Activated CD4-positive, alpha-beta T cell treated with anti-CD3 and anti-CD28 coated beads, Interleukin-2, amount 50 U/mL, for 16 hours (primary cell): ENCODE measurements around the gene CNKSR1.

Experiments used
- DNase-seq: peaks from one replicate; pipeline ENCODE4 v3.0.0-alpha.2; 2020

The CNKSR1 gene

GRCh38 chr1:26177182-26177684 is at the start of gene CNKSR1:
TSS of gene CNKSR1 (plus strand) at chr1:26177491. CDS start at chr1:26177548, 57 bp downstream.
- no peak for DNase-seq

GRCh38 chr1:26129778-26130177 is 47.5 kb upstream of the CNKSR1 start:
- DNase-seq = no peak

DNA sequence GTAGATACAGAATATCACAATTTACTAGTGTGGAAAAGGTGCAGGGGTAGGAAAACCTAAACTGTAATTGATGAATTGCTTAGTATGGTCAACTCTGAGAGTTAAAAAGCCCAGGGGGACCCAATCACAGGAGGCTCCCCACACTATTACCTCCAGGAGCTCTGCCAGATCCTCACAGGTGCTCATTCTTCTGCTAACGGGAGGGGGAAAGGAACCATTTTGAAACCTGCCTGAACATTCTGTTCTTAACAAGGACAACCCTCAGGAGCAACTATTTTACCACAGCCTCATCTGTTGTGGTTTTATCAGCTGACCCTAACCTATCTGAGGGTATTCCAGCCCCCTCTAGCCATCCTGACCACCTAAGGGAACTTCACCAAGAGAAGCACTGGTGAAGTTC is 46.6 kb upstream of the CNKSR1 start:
- no peak for DNase-seq

- no peak for DNase-seq
Observed at GRCh38 chr1:26132128-26132833, 45.0 kb upstream of the CNKSR1 start.

DNA sequence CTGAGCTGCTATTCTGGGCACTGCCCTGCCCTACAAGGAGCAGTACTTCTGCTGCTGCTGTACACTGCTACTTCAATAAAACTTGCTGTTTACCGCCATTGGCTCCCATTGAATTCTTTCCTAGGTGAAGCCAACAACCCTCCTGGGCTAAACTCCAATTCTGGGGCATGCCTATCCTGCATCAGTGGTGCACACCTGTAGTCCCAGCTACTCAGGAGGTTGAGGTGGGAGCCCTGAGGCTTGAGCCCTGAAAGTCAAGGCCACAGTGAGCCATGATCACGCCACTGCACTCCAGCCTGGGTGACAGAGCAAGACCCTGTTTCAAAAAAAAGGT is 44.5 kb upstream of the CNKSR1 start:
- no peak for DNase-seq

DNA sequence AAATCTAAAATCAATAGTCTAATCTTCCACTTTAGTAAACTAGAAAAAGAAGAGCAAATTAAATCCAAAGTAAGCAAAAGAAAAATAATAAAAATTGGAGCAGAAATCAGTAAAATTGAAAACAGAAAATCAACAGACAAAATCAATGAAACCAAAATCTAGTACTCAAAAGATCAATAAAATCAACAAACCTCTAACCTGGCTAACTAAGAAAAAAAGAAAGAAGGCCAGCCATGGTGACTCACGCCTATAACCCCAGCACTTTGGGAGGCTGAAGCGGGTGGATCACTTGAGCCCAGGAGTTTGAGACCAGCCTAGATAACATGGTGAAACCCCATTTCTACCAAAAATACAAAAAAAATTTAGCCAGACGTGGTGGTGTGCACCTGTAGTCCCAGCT is 42.8 kb upstream of the CNKSR1 start:
- no peak for DNase-seq

DNA sequence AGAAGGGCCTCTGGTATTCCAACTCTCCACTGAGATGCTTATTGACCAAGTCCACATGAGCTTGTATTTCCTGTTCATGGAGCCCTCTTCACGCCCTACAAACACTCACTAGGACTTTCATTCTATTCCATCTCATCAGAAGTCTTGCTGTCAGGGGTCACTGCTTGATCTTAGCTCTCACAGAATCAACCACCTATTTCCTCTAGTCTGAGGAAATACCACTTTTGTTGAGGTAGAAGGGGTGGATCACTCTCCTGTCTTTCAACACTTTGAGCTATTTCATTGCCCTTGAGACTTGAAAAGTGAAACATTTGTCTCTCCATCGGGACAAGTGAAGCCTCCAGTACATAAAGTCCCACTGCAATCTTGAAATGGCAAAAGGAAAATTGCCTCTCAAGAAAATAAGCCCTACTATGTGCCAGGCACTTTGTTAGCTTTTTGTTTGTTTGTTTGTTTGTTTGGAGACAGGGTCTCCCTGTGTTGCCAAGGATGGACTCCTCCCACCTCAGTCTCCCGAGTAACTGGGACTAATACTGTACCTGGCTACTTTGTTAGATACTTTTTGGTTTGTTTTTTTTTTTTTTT is 38.2 kb upstream of the CNKSR1 start:
- no peak for DNase-seq

DNA sequence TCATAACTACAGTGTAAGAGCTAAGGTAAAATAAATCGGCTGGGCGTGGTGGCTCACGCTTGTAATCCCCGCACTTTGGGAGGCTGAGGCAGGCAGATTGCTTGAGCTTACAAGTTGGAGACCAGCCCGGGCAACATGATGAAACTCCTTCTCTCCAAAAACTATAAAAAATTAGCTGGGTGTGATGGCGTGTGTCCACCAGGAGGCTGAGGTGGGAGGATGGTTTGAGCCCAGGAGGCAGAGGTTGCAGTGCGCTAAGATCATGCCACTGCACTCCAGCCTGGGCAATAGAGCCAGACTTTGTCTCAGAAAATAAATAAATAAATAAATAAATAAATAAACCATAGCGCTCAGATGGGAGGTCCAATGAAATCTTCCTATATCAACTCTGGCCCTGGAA is 35.1 kb upstream of the CNKSR1 start:
- no peak for DNase-seq

- peak; percentile 78 for DNase-seq
Observed at GRCh38 chr1:26145041-26145959, 32.0 kb upstream of the CNKSR1 start.

DNA sequence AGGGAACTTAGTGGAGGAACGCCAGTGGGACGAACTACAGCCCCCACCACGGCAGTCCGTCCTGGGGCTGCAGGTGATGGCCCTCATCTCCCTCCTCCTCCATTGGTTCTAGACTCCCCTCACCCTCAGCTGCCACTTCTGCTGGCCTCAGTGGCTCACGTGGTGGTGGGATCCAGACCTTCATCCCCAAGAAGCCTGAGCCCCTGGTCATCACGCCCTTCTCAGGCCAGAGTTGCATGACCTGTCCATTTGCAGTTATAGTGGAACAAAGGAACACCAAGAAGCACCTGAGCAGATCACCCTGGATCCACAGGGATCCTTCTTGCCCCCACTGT is 31.4 kb upstream of the CNKSR1 start:
- DNase-seq = no peak

DNA sequence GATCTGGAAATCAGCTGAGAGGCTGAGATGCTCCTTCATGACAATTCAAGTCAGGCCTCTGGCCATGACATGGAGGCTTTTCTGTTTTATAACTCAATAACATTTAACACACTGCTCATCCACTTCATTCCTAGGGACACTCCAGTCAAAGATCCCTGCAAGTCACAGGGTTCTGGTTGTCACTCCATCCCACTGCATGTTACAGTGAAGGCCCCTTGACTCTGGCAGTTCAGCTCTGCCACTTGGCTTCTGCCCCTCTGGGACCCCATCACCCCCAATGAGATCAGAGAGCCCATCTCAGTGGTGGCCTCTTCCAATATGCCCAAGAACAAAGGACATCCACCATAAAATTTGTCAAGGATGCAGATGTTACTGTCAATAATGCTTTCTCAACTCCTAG is 28.4 kb upstream of the CNKSR1 start:
- no peak for DNase-seq

DNA sequence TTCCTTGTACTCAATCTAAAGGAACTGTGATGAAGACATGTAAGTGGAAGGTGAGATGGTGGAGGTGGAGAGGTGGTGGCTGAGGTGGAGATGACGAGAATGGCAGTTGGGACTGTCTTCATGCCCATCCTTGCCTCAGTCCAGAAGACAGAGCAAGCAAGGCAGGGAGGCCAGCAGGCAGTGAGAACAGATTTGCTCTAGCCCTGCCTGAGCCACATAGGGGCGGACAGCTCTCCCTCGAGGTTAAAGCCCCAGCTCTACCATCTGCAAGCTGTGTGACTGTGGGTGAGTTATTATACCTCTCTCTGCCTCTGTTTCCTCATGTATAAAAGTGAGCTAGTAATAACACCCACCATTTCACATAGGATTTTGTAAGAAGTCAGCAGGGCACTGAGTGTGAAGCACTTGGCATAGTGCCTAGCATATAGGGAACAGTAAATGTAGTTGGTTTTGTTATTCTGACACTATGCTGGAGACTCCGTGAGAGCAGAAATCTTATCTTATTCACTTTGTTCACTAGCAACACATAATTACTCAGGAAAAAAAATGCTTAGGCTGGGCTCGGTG is 23.2 kb upstream of the CNKSR1 start:
- DNase-seq = no peak

DNA sequence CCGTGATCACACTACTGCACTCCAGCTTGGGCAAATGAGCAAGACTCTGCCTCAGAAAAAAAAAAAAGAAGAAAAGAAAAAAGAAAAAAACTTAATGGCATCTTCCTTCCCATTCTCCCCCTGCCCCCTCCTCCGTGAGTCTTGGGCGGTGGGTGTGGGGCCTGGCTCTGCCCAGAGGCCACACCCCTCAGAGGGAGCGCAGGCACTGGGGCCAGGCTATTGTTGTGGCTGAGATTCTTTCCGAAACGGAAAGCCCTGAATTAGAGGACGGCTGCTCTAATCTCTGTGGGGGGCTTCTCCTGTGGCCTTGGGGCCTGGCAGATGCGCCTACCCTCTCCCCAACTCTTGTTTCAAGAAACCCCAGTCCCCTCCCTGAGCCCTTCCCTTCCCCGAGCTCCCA is 22.5 kb upstream of the CNKSR1 start:
- DNase-seq = no peak

DNA sequence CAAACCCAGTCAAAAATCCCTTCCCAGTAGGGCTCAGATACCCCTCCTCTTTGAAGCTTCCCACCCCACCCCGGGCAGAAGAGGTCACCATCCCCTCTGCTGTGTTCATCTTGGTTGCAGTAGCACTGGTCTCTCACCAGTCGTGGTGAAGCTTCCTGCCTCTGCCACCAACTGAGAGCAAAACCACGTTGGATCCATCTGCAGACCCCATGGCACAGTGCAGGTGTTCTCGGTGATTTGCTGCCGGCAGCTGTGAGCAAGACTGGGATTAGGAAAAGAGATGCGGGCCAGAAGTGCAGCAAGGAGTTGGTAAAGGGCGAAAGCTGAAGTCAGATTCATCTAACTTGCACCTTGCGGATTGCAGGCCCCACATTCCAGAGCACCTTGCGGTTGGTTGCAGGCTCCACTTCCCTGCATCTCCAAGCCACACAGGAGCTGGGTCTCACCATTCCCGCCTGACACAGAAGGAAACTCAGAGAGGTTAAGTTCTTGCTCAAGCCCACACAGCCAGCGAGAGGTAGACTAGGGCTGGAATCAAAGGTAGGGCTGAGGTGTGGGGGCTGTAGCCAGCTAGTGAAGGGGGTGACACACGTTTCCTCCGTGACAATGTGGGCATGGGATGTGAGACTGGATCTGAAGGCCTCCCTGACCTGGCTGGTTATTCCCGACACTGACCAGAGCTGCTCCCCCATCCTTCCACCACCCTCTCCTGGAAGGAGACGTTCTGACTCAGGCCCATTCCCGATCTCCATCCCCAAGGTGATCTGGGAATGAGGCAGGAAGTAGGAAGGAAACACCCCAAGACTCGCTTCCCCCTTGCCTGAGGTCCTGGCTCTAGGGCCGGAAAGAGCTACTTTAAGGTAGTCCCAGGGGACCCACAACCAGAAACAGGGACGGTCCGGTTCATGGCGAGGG is 21.7 kb upstream of the CNKSR1 start:
- DNase-seq = no peak

DNA sequence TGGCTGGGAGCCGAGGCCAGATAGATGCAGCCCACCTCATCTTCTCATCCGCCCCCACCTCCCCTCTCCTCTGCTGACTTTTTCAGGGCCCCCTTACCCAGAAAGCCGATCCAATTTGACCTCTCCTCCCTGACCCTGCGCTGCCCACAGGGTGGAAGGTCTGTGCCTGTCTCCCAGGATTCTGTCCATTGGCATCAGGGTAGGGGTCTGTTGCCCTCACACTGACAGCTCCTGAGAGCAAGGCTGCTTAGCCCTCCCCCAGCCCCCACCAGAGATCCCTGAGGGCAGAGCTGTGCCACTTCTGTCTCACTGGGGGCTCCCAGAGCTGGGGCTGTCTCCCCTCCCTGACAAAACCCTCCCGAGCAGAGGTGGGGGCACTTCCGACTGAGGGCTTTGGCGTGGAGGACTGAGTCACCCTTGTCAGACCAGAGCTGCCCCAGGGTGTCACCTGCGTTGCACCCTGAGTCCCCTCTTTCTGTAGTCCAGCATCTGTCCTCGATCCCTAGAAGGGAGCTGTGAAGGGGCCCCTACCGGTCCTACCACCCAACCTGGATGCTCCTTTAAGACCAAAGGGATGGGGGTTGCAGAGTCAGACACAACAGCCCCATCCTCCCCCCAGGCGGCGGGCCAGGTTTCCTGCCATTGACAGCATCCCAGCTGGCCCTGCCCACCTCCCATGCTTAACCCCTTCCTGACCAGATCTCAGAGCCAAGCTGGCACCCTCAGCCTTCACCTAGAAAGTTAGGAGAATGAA is 20.8 kb upstream of the CNKSR1 start:
- DNase-seq = no peak

DNA sequence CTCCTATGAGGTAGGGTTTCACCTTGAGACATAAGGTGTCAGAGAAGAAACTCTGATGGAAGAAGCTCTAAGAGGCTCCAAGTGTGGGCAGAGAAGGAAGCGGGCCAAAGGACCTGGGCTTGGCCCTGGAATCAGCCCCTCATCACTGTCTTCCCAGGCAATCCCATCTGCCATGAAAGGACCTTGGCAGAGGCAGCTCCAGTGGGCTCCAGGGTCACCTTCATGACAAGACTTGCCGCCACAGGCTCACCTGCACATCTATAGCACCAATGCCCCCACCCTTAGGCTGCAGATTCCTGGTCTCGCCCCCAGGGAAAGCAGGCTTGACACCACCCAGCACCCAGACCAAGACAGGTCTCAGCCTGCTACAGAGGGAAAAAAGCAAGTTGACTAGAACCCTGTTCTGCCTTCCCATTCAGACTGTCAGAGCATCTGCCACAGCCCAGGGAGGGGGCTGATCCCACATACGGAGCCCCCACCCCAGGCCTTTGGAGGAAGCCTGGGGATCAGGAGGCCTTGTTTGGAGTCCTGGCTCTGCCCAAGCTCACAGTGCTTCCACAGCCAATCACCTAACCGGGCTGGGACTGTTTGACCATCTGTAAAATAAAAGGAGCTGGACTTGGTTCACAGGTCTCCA is 18.9 kb upstream of the CNKSR1 start:
- DNase-seq = no peak

GRCh38 chr1:26158908-26159742 is 18.2 kb upstream of the CNKSR1 start, which contains the start of gene FAM110D:
TSS of gene FAM110D (plus strand) at chr1:26159079. CDS start at chr1:26161292, 2,213 bp downstream.
- DNase-seq = no peak

DNA sequence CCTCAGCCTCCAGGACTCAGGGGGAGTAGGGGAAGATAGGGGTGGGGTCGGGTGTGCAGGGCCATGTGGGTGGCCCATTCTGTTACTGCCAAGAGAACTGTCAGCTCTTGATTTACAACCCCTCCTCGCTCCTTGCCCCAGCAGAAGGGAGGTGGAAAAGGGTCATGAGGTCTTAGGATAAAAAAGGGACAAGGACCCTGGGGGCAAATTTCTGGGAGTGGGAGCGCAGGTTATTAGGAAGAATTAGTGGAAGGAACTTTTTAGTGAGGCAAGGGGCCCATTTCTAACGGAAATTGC is 17.6 kb upstream of the CNKSR1 start:
- no peak for DNase-seq

GRCh38 chr1:26160527-26161414 is 16.5 kb upstream of the CNKSR1 start:
- DNase-seq = no peak
